Activated CD8-positive, alpha-beta memory T cell treated with anti-CD3 and anti-CD28 coated beads for 48 hours (primary cell): Measurements from ENCODE around the gene MYO7A.

Experiments used
- DNase-seq, 3 experiments: peaks; one replicate each; pipeline ENCODE4 v3.0.0-alpha.2; 2020; ENCODE audit warnings: low read depth in 2 of 3, low spot score in 2 of 3

MYO7A gene

DNA sequence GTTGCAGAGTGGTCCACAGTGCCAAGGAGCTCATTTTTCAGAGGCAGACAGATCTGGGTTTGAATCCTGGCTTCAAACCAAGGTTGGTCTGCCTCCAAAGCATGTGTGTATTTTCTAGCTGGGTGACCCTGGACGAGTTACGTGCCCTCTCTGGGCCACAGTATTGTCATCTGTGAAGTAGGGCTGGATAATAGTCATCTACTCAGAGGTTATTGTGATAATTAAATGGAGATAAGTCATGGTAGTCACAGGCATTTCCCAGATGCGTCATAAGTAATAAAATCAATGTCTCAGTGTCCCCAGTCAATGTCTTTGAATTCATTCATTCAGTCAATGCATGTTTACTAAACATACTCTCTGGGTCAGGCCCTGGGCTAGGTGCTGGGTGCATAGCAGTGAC, 16.8 kb upstream of the MYO7A start:
- DNase-seq = no peak

DNA sequence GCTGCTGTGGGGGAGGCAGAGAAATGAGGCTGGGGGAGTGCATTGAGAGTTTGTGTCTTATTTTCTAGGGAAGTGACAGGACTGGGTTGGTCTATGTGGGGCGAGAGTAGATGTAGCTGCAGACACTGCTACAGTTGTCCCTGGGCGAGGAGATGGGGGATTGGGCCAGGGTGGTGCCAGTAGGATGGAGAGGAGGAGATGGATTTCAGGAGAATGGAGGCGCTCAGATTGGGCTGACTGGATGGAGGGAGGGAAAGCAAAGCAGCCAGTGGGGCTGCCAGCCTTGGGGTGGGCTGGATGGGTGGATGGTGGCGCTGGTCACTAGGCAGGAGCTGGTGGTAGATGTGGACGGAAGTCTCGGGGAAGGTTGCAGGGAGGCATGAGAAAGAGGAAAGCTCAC, 16.1 kb upstream of the MYO7A start:
- DNase-seq = no peak

DNA sequence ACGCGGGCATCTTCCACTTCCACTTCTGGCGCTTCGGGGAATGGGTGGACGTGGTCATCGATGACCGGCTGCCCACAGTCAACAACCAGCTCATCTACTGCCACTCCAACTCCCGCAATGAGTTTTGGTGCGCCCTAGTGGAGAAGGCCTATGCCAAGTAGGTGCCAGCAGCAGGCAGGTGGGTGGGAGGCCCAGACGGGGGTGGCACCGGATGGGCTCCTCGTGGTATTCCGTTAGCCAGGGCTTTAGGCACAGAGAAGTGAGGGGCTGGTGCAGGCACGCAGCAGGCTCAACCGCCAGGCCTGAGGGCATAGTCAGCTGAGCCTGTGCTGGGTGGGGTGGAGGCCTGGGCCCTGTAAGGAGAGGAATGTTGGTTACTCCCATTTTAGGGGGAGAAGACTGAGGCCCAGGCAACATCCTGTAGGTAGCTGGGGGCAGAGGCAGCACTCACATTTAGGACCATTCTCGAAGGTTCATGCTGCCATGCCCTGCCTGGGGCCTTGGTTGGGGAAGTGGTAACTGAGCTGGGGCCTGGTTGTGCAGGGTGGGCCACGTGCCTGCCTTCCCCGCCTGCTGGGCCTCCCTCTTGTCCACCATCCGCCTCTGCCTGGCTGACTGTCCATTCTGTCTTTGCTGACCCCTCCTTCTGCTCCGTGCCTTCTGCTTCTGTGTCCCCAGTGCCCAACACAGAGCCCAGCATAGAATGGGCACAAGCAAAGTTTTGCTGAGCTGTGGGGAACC, 15.2 kb upstream of the MYO7A start:
- DNase-seq = no peak

DNA sequence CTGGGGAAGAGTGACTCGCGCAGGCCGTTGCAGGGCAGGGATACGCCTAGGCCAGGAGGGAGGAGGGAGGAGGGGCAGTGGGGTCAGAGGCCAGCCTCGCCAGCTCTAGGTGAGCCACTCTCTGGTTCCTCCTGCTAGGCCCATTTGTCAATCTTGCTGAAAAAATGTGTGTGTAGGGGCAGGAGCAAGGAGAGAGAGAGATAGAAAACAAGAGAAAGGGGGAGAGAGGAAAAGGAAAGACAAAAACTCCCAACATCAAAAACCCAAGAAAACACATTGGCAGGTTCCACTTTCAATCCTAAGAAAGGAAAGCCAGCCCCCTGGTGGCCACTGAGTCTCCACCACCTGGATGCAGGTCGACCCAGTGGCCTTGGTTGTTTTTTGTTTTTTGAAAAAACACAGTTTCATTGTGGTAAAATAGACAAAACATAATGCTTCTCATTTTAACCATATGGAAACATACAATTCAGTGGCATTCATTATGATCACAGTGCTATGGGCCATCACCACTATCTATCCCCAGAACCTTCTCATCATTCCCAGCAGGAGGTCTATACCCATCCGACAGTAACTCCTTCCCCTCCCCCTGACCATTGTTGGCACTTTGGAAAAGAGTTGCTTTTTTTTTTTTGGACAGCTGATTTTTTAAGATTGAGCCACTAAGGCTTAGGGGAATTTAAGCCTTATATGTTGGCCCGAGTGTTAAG, 14.5 kb upstream of the MYO7A start:
- no peak for DNase-seq

DNA sequence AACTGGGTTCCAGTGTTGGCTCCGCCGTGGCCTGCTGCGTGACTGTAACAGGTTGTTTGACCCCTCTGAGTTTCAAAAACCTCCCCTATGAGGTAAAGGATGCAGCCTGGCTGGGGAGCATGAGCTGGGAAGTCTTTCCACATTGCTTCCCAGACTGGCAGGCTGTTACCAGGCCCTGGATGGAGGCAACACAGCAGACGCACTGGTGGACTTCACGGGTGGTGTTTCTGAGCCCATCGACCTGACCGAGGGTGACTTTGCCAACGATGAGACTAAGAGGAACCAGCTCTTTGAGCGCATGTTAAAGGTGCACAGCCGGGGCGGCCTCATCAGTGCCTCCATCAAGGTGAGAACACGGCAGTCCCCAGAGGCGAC, 14.0 kb upstream of the MYO7A start:
- no peak for DNase-seq

DNA sequence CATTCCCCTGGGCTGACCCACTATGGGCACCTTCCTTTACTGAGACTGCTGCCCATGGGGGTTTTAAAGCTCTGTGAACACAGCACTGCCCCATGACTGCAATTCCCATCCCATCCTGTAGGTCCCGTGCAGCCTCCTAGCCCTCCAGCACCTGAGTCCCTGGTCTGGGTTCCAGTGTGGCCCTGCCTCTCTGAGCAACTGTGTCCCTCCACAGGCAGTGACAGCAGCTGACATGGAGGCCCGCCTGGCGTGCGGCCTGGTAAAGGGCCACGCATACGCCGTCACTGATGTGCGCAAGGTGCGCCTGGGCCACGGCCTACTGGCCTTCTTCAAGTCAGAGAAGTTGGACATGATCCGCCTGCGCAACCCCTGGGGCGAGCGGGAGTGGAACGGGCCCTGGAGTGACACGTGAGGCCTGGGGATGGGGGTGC, 12.8 kb upstream of the MYO7A start:
- DNase-seq = no peak

DNA sequence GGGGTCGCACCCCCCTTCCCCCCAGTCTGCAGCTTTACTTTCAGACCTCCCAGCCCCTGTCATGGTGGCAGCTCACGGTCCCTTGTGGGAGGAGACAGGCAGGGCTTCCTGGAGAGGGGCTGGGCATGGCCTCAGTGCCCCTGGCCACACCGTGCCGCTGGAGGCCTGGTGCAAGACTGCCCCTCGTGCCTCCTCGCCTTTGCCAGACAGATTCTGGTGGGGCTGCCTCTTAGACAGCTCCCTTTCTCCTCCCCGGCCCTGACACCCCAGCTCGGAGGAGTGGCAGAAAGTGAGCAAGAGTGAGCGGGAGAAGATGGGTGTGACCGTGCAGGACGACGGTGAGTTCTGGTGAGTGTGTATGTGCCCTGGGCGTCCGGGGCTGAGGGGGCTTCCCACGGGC, 12.1 kb upstream of the MYO7A start:
- no peak for DNase-seq

DNA sequence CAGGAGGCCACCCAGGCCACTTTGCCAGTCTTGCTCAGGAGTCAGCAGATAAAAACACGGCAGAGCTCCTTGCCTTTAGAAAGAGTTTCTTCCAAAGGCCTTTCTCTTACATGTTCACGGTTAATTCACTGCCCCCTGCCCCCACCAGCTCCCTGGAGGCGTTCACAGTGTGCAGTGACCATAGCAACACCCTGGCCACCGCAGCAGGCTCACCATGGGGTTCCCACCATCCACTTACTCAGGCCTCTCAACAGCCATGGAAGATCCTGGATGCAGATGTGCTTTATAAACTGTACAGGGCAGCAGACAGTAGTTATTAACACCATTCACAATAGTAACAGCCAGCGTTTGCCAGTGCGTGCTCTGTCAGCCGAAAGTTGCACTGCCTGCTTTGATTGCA, 10.6 kb upstream of the MYO7A start:
- DNase-seq = no peak

DNA sequence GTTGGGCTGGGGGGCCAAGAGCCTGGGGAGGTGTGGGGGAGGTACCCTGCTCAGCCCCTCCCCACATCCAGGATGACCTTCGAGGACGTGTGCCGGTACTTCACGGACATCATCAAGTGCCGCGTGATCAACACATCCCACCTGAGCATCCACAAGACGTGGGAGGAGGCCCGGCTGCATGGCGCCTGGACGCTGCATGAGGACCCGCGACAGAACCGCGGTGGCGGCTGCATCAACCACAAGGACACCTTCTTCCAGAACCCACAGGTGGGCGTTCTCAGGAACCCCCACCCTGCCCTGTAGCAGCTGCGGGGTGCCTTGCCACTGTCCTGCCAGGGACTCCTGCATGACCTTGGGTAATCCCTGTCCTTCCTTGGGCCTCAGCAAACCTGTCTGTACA, 10.0 kb upstream of the MYO7A start:
- DNase-seq = no peak

DNA sequence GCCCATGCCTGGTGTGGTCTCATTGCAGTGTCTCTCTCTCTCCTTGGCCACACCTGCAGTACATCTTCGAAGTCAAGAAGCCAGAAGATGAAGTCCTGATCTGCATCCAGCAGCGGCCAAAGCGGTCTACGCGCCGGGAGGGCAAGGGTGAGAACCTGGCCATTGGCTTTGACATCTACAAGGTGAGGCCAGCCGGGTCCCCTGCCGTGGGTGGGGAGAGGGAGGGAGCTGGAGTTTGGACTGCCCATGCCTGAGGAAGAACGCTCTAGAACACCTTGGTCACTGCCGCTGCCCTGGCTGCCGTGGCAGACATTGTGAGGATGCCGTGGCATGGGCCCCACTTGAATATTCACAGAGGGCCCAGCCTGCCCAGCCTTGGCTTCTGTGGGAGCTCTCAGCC, 9.1 kb upstream of the MYO7A start:
- DNase-seq = no peak

DNA sequence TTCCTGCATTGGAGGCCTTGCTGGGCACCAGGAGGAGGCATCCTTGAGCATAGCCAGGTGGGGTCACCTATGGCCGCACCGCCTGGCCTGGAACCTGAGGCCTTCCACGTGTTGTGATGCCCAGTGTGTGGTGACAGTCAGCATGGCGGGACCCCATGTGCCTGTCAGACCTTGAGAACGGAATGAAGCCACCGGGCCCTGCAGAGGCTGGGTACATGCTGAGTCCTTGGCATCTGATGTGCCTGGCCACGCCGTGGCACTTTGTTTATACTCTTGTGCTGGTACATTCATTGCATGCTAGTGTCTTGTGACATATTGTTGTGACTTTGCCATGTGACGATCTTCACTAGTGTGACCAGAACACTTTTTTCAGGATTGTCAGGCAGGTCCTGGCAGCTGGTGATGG, 8.5 kb upstream of the MYO7A start:
- DNase-seq = no peak

DNA sequence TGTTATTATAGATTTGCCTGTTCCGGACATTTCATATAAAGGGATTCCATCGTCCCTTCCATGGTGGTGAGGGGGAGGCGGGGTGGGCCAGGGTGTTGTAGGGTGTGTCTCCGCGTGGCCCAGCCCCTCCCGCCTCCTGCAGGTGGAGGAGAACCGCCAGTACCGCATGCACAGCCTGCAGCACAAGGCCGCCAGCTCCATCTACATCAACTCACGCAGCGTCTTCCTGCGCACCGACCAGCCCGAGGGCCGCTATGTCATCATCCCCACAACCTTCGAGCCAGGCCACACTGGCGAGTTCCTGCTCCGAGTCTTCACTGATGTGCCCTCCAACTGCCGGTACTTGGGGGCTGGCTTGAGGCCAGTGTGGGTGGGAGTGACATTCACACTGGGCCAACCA, 7.5 kb upstream of the MYO7A start:
- no peak for DNase-seq

DNA sequence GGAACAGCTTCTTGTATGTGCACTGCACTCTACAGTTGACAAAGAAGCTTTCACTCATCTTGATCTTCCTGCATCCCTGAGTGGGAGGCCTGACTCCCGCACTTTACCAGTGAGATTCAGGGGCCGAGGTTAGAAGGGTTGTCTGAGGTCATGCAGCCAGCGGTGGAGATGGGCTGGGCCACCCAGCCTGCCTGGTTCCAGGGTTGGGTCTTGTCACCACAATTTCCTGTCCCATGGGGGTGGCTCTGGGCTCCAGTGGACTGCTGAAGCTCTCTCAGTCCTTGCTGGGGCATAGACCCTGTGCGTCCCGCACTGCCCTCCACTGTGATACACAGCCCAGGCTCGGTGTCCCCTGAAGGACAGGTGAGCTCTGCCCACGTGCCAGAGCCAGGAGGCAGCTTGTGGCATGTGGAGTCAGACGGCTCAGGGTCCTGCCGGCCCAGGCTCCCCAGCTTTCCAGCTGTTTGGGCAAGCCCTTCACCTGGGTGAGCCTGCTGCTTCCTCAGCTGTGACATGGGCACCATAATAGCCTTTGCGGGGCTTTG, 6.9 kb upstream of the MYO7A start:
- no peak for DNase-seq

DNA sequence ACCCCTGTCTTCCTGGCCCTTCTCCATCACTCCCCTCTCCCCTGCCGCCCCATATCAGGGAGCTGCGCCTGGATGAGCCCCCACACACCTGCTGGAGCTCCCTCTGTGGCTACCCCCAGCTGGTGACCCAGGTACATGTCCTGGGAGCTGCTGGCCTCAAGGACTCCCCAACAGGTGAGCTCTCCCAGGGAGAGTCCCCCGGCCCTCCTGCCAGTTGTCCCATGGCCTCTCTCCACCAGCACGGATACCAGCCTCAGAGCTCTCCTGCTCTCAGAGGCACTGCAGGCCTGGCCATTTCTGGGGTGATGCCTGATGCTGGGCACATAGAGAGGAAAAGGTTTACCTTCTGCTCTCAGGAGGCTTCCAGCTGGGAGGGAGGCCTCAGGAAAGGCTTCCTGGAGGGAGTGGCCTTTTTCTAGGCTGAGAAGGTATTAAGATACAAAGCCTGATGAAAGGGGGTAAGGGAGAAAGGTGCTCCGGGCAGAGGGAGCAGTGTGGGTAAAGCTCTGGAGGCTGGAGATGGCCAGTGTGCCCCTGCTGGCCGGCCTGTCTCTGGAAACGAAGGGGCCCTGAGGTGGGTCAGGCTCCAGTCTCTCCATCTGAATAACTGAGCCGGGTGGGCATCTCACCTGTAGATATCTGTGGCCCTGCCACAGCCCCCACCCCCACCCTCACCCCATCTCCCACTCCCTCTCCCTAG, 6.0 kb upstream of the MYO7A start:
- no peak for DNase-seq

DNA sequence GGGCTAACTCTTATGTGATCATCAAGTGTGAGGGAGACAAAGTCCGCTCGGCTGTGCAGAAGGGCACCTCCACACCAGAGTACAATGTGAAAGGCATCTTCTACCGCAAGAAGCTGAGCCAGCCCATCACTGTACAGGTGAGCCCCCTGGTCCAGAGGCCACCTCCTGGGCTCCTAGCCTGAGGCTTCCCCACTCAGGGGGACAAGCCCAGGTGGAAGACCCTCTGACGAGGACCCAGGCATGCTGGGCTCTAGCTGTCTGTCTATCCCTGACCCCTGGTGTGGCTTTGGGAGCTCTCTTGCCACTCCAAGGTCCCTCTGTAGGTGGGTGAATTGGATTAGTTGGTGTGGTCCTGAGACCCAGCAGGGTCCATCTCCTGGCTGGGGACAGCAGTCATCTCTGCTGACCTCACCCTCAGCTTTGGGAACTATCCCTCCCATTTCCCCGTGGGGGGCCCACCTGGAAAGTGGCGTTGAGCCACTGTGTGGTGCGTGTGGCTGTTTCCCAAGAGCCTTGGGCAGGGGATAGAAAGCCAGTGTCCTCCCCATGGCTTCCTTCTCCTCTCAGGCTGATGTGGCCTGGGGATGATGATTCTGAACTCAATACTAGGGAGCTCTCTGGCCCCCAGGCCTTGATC, 5.4 kb upstream of the MYO7A start:
- no peak for DNase-seq

DNA sequence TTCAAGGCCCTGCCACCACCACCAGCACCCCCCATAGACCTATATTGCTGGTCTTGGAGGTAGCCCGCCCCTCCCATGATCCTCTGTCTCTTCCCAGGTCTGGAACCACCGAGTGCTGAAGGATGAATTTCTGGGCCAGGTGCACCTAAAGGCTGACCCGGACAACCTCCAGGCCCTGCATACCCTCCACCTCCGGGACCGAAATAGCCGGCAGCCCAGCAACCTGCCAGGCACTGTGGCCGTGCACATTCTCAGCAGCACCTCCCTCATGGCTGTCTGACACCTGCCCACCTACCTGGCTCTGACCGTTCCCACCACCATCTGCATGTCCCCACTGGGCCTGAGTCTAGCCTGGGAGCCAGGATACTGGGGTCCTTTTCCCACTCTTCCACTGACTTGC, 4.5 kb upstream of the MYO7A start:
- DNase-seq = no peak

DNA sequence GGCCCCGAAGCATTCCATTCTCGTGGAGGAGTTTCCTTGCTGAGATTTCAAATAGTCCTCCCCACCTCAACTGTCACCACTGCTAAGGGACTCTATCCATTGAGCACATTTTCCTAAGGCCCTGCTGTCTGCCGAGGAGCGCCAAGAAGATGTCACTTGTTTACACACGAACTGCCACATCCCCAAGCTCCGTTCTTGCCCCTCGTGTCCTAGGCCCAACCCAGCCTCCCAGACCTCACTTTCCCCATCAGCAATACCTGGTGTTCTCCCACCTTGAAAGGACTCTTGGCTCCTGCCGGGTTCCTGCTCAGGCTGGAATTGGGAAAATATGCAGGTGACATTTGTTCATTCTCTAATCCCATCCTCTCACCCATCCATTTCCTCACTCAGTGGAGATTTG, 4.0 kb upstream of the MYO7A start:
- DNase-seq = no peak

DNA sequence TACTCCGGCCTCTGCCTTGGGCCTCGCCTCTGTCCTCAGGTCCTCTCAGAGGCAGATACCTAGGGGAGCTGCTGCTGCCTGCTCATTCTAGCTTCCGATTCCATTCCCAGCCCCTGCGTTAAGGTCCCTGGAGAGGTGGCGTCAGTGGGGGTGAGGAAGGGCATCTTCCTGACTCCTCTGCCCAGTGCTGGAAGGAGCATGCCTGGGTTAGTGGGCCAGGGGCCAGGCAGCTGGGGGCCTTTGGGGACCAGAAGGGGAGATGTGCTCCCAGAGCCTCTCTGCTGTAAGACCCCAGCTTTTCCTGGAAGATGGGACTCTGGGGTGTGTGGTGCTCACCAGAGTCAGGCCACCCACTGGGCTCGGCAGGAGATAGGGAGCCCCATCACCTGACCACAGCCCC, 3.6 kb upstream of the MYO7A start:
- DNase-seq = no peak

DNA sequence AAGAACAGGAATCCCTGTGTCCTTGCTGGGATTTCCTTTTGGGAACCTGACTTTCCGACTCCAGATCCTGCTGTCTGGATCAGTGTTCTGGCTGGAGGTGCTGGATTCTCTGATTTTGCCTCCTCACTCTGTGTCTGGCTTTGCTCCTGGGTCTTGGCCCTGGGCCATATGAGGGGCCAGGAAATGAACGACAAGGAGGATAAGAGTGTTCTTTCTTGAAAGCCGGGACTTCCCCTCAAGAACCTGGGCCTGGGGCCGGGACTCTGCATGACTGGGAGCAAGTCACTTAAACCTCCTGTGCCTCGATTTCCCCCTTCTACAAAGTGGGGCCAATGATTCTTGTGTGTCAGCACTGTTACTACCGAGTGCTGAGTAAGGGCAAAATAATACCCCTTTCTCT, 2.9 kb upstream of the MYO7A start:
- no peak for DNase-seq

DNA sequence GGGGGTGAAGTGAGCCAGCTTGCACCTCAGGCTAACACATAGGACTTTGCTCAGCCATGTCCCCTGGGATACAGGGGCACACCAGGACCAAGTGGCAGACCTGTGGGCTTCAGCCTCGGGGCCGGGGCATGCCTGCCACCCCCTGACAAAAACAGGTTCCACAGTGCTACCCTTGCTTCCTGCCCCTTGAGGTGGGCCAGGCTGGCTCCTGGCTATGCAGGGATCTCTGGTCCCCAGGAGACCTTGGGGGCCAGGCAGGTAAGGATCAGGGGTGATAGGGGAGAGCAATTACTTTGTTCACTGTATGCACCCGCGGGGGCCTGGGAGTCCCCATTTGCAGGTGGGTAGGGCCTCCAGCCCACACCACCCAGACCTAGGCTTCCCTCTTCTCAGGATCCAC, 2.4 kb upstream of the MYO7A start:
- DNase-seq = no peak

DNA sequence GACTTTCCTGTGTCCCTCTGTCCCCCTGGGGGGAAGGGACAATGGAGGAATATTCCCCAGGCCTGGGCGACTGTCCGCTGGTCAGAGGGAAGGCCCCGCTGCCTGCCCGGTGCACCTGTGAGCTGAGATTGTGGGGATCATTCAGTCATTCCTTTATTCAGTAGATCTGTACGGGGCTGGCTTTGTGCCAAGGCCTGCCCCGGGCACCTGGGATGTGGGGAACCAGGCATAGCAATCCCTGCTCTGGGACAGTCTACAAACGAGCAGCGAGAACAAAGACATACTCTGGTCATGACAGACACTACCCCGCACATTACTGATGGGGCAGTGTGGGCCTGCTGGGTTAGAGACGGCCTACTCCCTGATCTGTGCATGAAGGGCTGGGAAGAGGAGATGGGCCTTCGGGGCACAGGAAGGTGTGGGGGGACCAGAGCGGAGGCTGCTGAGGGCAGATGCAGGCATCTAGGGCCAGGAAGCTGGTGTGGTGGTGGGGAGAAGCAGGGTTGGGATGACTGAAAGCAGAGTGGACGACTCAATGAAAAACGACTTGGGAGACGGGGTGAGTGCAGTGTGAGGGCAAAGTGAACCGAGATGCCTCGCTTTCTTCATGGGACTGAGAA, 1.8 kb upstream of the MYO7A start:
- DNase-seq = no peak
